Nephron progenitor cell (in vitro differentiated cells): ENCODE measurements around the gene GHRH.
A peak's percentile ranks its signal among the peaks of the same experiment; 100 is the strongest.

Source experiments
- DNase-seq: peaks from one replicate; pipeline ENCODE4 v3.0.0; 2021
- H3K27ac Mint-ChIP-seq: 2 replicates; pipeline ENCODE4 v1.8.0; 2021; ENCODE audit warnings: mild to moderate bottlenecking, moderate library complexity, mixed read lengths
- H3K27me3 Mint-ChIP-seq: 2 replicates; pipeline ENCODE4 v1.8.0; 2021; ENCODE audit warnings: mild to moderate bottlenecking, low read depth, mixed read lengths; ENCODE audit not compliant: poor library complexity
- H3K36me3 Mint-ChIP-seq: 2 replicates; pipeline ENCODE4 v1.8.0; 2021; ENCODE audit warnings: low read depth, mixed read lengths
- H3K4me1 Mint-ChIP-seq: 2 replicates; pipeline ENCODE4 v1.8.0; 2021; ENCODE audit warnings: mixed read lengths
- H3K4me3 Mint-ChIP-seq: 2 replicates; pipeline ENCODE4 v1.8.0; 2021; ENCODE audit warnings: mild to moderate bottlenecking, moderate library complexity, mixed read lengths
- H3K9me3 Mint-ChIP-seq: 2 replicates; pipeline ENCODE4 v1.8.0; 2021; ENCODE audit warnings: mild to moderate bottlenecking, moderate library complexity, mixed read lengths
- TF ChIP-seq, protein P1 (sequence below): fragments of 200-600 bp; sonication (generic); IDR thresholded peaks from 2 replicates; pipeline ENCODE4 v1.5.0; 2021; ENCODE audit warnings: antibody characterized with exemption

GHRH gene

DNA sequence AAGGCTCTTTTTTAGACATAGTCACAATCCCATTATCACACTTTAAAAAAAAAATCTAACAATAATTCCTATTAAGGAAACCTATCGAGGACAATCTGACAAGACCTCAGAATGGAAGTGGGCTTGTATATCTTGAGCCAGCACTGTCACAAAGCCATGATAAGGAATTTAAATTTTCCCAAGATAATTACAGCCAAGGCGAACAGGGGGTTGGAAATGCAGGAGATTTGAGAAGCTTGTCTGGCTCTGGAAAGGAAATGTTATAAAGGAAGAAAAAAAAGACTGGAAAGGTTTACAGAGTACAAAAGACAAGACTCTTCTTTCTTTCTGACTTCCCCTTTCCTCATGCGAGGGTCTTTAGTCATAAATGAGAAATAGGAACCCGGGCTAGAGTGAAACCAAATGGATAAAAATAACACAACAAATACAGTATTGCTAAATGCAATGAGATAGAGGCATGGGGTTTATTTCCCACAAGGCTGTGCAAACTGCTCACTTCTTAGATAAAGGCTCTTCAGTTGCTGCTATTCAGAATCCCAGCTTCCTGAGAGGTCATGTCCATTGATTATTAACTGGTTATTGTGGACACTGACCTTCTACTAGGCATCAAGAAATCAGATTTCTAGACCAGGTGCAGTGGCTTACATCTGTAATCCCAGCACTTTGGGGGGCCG lies 13.4 kb upstream of the GHRH start:
- Mint-ChIP-seq H3K27ac (no peak overlapping the region), H3K4me3 (no peak overlapping the region), H3K4me1 (peaks cover 10% of the 10 kb centered on the region), H3K36me3 (no peaks in the 10 kb centered on the region), H3K9me3 (no peaks in the 10 kb centered on the region), H3K27me3 (peaks cover 28% of the 10 kb centered on the region)
- no peak for DNase-seq
- TF ChIP-seq, protein P1, sequence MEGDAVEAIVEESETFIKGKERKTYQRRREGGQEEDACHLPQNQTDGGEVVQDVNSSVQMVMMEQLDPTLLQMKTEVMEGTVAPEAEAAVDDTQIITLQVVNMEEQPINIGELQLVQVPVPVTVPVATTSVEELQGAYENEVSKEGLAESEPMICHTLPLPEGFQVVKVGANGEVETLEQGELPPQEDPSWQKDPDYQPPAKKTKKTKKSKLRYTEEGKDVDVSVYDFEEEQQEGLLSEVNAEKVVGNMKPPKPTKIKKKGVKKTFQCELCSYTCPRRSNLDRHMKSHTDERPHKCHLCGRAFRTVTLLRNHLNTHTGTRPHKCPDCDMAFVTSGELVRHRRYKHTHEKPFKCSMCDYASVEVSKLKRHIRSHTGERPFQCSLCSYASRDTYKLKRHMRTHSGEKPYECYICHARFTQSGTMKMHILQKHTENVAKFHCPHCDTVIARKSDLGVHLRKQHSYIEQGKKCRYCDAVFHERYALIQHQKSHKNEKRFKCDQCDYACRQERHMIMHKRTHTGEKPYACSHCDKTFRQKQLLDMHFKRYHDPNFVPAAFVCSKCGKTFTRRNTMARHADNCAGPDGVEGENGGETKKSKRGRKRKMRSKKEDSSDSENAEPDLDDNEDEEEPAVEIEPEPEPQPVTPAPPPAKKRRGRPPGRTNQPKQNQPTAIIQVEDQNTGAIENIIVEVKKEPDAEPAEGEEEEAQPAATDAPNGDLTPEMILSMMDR: no peak

DNA sequence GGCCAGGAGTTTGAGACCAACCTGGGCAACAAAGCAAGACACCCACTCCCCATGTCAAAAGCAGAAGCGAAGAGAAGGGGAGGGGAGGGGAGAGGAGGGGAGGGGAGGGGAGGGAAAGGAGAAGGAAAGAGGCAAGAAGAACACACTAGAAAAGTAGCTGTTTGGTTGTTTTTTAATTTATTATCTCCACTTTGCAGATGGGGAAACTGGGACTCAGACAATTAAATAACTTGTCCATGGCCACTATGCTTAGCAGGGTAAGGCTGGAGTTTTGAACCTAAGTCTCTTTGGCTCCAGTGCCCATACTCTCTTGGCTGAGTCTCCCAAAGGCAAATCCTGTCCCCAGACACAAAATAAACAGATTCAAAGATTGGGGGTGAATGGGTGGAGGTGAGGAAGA lies 12.4 kb upstream of the GHRH start:
- Mint-ChIP-seq H3K9me3 (no peaks in the 10 kb centered on the region), H3K4me3 (no peak overlapping the region), H3K36me3 (no peaks in the 10 kb centered on the region), H3K27ac (no peak overlapping the region), H3K27me3 (peaks cover 31% of the 10 kb centered on the region), H3K4me1 (peaks cover 16% of the 10 kb centered on the region)
- DNase-seq: no peak
- TF ChIP-seq, protein P1: no peak

DNA sequence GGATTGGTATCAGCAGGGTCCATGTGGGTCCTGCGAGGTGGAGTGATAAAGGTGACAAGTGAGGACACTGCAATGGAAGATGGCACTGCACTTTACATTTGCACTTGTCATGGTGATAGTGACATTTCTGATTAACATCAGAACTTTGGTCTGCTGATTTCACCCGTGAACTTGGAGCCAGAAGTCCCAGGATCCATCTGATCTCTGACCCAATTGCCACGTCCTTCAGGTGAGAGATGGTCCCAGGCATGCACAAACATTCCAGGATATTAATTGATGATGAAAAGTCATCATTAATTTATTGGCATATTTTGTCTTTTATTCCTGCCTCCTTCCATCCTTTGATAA lies 9.8 kb upstream of the GHRH start:
- no peak overlapping the region for H3K27ac Mint-ChIP-seq
- no peaks in the 10 kb centered on the region for H3K9me3 Mint-ChIP-seq
- TF ChIP-seq, protein P1: no peak
- H3K27me3 Mint-ChIP-seq: peaks cover 29% of the 10 kb centered on the region
- H3K4me1 Mint-ChIP-seq: peaks cover 19% of the 10 kb centered on the region
- H3K4me3 Mint-ChIP-seq: no peak overlapping the region
- no peak for DNase-seq
- H3K36me3 Mint-ChIP-seq: no peaks in the 10 kb centered on the region

DNA sequence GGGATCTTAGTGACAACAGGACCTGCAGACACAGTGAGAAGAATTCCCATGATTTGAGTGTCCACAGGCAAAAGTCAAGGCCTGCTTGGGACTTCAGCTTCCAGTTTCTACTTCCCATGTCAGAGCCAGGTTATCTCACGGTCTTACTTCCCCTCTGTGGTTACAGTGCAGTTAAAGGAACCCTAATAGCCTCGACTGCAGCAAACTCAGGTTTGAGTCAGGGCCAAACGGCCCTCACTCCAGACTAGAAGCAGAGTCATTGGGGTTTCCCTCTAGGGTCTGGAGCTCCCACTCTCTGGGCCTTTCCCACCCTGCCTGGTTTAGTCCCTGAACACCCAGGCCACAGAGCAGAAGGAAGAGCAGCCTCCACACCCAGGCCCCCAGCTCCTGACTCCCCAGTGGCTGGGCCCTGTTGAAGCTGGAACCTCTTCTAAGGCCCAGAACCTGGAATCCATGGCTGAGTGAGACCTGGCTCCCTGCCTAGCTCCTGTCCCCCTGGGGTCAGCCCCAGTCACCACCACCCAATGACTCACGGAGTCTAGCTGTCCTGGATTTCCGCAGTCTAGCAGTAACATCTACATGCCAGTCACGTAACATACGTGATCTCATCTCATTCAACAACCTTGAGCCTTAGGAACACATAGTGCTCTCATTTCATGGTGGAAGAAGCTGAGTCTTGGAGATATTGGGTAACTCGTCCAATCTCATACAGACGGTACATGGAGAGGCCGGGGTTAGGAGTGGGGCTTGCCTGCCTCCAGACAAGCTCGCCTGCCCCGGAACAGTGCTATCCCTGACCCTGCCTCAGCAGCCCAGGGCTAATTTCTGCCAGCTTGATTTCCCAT lies 9.2 kb upstream of the GHRH start:
- no peaks in the 10 kb centered on the region for H3K9me3 Mint-ChIP-seq
- peaks cover 25% of the 10 kb centered on the region for H3K27me3 Mint-ChIP-seq
- peaks cover 19% of the 10 kb centered on the region for H3K4me1 Mint-ChIP-seq
- TF ChIP-seq, protein P1: no peak
- no peak overlapping the region for H3K4me3 Mint-ChIP-seq
- H3K36me3 Mint-ChIP-seq: no peaks in the 10 kb centered on the region
- DNase-seq: no peak
- H3K27ac Mint-ChIP-seq: peak overlapping the region; percentile 32

DNA sequence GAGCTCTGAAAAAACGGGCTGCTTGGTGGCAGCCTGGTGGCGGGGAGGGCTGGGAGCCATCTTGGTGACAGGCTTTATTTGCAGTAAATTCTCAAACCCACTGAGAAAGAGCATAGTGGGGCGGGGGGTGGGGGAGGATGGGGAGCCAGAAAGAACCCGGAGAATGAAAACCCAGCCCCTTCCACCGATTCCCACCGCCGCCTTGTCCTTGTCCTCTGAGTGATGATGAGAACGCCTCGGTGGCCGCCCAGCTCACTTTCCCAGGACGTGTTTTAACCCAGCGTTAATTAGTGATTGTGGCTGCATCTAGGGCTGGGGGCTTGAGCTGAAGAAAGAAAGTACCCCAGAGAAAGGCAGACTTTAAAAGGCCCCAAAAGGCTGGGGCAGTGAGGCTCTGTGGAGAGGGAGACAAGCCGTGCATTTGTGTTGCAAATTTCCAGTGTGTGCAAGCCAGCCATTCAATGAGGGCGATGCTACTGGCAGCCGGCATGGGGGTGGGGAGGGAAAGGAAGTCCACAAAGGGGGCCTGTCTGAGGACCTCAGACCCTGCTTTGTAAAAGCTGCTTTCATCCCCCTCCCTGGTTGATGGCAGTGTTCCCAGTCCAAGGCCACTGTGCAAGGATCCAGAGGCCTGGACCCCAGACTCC lies 6.2 kb upstream of the GHRH start:
- H3K4me1 Mint-ChIP-seq: peaks cover 19% of the 10 kb centered on the region
- H3K27ac Mint-ChIP-seq: no peak overlapping the region
- no peak overlapping the region for H3K4me3 Mint-ChIP-seq
- H3K9me3 Mint-ChIP-seq: no peaks in the 10 kb centered on the region
- DNase-seq: no peak
- TF ChIP-seq, protein P1: no peak
- H3K27me3 Mint-ChIP-seq: peaks cover 17% of the 10 kb centered on the region
- H3K36me3 Mint-ChIP-seq: no peaks in the 10 kb centered on the region
